Activated T-cell treated with anti-CD3 and anti-CD28 coated beads for 1 hour (primary cell): ENCODE measurements around the gene PPAT.
"Not testable (repeated sequence)": the region's sequence is repeated elsewhere in the genome, so short reads cannot be mapped to it uniquely, and the experiment has no call there.

Experiments
- DNase-seq: peaks from one replicate; pipeline ENCODE4 v3.0.0-alpha.2; 2020; ENCODE audit warnings: low read depth

Gene PPAT

GRCh38 chr4:56386091-56386490 is 49.3 kb downstream of the PPAT start:
- no peak for DNase-seq

- no peak for DNase-seq
Measured at GRCh38 chr4:56375458-56375857, 60.0 kb downstream of the PPAT start.

DNA sequence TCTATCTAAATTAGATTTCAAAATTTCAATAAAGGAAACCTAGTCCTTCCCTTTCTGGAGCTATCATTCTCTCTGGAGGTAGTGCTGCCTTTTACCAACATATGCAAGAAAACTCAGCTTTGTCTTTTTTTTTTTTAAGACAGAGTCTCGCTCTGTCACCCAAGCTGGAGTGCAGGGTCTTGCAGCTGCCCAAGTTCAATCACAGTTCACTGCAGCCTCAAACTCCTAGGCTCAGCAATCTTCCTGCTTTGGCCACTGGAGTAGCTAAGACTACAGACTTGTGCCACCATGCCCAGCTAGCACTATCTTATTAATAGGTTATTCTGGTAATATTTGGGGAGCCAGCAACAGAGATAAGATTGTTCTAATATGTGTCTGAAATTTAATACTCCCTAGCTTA is 60.5 kb downstream of the PPAT start:
- DNase-seq, result no peak

DNA sequence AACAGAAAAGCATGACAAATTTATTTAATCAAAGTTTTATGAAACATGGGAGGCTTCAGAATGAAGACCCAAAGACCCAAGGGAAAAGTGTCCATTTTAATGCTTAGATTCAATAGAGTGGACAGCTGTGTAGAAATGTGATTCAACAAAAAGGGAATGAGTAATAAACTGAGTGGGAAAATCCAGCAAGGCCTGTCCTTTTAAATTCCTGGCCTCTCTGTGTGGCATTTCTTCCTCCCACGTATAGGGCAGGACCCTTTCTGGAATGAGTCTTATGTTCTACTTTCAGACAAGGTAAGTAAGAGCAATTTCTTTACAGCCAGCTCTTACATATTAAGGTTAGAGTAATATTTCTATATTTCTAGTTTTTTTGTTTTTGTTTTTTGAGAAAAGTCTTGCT is 62.6 kb downstream of the PPAT start:
- no peak for DNase-seq

DNA sequence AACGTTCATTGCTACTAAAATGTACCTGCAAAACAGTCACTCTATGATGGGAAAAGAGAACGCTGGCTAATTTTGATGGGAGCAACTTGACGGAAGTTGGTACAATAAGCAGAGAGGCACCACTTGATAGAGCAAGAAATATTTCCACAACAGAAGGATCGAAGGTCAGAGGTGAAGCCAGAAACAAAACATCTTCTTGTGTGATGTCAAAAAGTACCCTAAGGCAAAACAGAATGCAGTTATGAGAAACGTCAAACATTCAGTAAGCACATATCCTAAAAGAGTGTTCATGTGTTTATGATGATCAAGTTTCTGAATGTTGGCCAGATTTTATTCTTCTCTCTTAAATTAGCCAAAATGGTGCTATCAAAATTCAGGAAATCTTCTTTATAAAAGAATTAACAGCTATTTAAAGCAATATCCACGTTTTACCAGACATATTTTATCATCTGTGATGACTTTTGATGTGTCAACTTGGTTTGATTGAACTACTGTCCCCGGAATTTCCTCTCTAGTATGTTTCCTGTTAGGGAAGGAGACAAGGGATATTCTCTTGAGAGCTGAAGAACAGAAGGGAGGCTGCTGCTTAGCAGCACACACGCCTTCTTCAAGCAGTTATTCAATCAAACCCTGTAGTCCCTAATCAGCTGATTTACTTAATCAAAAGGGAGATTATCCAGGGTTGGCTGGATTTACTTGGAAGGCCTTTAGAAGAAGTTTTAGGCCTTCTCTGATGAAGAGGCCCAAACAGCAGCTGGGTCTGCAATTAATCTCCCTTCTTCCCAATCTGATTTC is 63.8 kb downstream of the PPAT start:
- no peak for DNase-seq

GRCh38 chr4:56370377-56370776 is 65.0 kb downstream of the PPAT start:
- DNase-seq, result no peak

DNA sequence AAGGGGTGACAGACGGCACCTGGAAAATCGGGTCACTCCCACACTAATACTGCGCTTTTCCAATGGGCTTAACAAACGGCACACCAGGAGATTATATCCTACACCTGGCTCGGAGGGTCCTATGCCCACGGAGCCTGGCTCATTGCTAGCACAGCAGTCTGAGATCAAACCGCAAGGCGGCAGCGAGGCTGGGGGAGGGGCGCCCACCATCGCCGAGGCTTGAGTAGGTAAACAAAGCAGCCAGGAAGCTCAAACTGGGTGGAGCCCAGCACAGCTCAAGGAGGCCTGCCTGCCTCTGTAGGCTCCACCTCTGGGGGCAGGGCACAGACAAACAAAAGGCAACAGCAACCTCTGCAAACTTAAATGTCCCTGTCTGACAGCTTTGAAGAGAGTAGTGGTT is 72.4 kb downstream of the PPAT start:
- not testable (repeated sequence) for DNase-seq

DNA sequence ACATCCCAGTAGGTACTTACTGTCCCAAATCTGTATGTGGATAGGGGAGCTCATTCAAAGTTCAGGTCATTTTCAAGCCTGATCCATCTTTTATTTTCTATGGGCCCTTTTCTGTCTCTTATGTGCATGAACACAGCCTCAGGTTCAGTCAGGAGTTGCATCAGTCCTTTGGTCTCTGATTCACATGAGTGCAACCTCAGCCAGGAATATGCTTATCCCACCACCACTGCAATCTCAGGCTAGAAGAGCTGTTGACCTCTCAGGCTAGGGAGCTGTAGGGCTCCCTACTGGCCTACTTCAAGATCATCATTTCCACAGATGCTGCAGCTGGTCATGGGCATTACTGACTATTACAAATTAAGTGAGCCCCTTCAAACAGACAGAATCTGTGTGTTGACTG is 75.3 kb downstream of the PPAT start:
- DNase-seq, result no peak

DNA sequence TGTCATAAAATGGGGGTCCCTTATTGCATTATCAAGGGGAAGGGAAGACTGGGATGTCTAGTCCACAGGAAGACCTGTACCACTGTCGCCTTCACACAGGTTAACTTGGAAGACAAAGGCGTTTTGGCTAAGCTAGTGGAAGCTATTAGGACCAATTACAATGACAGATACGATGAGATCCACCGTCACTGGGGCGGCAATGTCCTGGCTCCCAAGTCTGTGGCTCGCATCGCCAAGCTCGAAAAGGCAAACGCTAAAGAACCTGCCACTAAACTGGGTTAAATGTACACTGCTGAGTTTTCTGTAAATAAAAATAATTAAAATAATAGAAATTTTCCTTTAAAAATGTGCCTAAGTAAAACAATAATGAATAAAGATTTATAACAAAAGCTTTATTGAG is 78.8 kb downstream of the PPAT start:
- no peak for DNase-seq

GRCh38 chr4:56348576-56348975 is 86.8 kb downstream of the PPAT start:
- DNase-seq, result no peak

DNA sequence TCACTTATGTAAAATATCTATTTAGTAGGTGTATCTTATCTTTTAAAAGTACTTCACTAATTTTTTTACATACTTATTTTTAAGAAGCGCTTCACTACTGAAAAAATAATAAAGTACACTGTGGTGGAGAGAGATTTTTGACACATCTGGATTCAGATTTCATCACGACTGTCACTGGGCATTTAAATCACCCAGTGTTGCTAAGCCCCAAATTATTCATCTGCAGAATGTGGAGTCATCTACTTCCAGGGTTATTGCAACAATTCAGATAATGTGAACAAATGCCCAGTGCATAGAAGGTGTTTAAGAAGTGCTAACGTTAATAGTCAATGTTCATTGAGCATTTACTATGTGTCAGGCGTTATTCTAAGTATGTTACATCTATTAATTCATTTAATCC is 90.0 kb downstream of the PPAT start:
- no peak for DNase-seq
